CD4-positive, alpha-beta T cell treated with Interferon alpha-2 for 1 hour (primary cell): ENCODE results near the gene ODAPH.

Source experiments
- DNase-seq, 2 donors: peaks; one replicate each; pipeline ENCODE4 v3.0.0-alpha.2; 2020 to 2022

The ODAPH gene

GRCh38 chr4:75545526-75545925 is 10.3 kb upstream of the ODAPH start:
- DNase-seq = no peak

DNA sequence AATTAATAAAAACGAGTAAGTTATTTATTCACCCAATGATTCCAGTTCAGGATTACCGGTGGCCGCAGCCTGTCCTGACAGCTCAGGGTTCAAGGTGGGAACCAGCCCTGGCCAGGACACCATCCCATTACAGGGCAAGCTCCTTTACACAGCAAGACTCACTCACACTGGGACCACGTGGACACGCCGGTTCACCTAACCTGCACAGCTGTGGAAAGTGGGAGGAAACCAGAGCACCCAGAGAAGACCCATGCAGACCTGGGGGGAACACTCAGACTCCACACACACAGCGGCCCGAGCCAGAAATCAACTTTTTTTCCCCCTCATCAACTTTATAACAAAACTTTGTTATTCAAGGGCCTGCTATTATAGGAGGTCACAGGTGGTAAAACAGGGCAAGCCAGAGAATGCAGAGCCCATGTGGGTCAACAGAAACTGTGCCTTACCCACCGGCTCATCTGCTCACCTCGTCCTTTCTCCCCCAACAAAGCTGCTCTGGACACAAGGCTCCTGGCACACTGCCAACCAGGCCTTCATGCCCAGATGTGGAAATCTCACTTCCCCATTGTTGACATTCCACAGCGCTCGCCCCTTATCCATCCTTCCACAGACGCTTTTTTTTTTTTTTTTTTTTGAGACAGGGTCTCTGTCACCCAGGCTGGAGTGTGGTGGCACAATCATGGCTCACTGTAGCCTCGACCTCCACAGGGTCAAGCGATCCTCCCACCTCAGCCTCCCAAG is 8.0 kb upstream of the ODAPH start:
- no peak for DNase-seq

GRCh38 chr4:75549019-75549418 is 6.8 kb upstream of the ODAPH start:
- no peak for DNase-seq

DNA sequence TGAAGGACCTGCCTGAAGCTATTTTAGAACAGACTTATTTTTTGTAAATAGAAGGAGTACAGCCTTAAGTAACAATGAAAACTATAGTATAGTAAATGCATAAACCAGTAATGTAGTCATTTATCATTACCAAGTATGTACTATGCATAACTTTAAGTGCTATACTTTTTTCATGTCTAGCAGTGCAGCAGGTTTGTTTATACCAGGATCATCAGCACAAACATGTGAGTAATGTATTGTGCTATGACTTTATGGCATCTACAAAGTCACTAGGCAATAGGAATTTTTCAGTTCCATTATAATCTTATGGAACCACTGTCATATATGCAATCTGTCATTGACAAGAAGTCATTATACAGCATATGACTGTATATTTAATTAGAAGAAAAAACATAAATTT is 3.4 kb upstream of the ODAPH start:
- DNase-seq = no peak

DNA sequence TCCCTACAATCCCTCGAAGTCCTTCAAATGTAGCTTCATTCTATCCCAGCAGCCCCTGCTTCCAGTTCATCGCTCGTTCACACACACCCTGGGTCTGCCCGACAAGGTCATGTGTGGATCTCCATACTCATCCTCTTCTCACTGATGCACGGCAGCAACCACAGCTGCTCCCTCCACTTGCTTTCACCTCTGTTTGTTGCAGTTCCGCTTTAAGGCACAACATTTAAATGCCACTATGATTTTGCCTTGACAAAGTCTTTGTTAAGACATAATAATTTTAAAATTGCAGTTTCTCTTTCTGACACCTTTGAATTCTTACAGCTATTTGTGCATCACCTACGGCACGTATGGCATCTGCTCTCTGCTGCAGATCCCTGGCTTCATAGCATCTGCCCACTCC is 1.8 kb downstream of the ODAPH start:
- DNase-seq = no peak

GRCh38 chr4:75561789-75562188 is 5.9 kb downstream of the ODAPH start:
- no peak for DNase-seq

DNA sequence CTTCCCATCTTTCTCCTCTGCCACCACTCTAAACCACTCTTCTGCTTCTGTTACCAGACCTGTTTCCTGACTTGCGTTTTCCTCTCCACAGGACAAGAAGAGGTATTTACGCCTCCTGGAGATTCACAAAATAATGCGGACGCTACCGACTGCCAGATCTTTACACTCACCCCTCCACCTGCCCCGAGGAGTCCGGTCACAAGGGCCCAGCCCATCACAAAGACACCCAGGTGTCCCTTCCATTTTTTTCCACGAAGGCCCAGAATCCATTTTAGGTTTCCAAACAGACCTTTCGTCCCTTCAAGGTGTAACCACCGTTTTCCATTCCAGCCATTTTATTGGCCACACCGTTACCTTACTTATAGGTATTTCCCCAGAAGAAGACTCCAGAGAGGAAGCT is 8.2 kb downstream of the ODAPH start:
- DNase-seq = no peak

- DNase-seq = no peak
Observed at GRCh38 chr4:75565481-75565880, 9.6 kb downstream of the ODAPH start.

DNA sequence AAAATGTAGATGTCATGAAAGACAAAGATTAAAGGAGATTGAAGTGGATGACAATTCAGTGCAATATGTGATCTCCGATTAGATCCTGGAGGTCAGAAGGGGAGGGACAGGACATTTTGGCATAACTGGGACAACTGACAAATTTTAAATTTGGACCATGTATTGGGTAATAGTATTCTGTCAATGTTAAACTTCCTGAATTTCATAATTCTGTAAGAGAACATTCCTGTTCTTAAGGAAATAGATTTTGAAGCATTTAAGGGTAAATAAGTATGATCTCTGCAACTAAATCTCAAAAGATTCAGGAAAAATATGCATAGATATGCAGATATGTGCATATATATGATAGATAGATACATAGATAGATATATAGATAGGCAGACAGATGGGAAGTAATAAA is 11.0 kb downstream of the ODAPH start:
- no peak for DNase-seq

GRCh38 chr4:75567725-75568124 is 11.9 kb downstream of the ODAPH start:
- DNase-seq = no peak

DNA sequence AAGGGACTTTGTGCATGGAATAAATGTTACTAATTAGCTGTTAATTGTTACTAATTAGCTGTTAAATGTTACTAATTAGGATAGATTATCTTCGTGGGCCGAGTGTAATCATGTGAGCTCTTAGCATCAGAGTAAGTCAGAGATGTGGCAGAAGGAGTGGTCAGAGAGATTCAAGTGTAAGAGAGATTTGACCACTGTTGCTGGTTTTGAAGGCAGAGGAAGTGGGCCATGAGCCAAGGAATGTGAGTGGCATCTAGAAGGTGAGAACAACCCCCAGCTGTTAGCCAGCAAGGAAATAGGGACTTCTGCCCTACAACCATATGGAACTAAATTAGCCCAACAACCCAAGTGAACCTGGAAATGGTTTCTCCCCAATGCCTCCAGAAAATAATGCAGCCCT is 28.2 kb downstream of the ODAPH start:
- DNase-seq = no peak

- no peak for DNase-seq
Observed at GRCh38 chr4:75593393-75593792, 37.5 kb downstream of the ODAPH start.

GRCh38 chr4:75596061-75596460 is 40.2 kb downstream of the ODAPH start:
- DNase-seq = no peak

DNA sequence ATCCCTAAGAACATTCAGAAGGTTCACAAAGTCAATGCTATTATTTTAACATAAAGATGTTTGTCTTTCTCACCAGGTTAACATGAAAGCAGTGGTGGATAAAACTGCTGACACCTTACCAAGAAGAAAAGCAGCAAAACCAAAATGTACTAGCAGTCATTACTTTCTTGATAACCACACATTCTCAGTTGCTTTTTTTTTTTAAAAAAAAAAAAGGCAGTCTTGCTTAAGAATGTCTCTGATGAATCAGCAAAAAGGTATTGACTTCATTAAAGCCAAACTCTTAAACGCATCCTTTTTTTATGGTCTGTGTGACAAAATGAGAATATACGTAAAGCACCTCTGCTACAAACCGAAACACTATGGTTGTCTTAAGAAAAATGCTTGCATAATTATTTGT is 42.5 kb downstream of the ODAPH start:
- DNase-seq = peak in 1 of 2 donors; percentile 14

- no peak for DNase-seq
Observed at GRCh38 chr4:75599647-75600046, 43.8 kb downstream of the ODAPH start.

DNA sequence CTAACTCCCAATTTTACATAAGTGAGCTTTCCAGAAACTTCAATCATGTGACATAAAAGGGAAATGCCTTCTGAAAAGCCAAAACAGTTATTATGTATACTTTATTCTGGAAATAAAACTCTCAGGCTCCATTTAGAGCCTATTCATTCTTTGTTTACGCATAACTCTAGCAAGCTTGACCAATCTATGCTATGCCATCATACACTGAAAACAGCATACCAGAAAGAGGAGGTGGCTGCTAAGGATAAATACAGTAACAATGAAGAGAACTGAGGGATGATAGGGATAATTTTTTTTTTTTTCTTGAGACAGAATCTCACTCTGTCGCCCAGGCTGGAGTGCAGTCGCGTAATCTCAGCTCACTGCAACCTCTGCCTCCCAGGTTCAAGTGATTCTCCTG is 50.1 kb downstream of the ODAPH start:
- no peak for DNase-seq

- DNase-seq = no peak
Observed at GRCh38 chr4:75612306-75612705, 56.4 kb downstream of the ODAPH start.
